GM23248 (cell line): ENCODE data around the gene POLR2B. TPM values are rescaled to one million over a fixed set of nuclear protein-coding genes. Genes with fewer than 3 reads are reported as not detected.

ENCODE experiments used
- DNase-seq: peaks from one replicate; pipeline ENCODE4 v3.0.0-alpha.2; 2015
- H2AFZ ChIP-seq: fragments of 200-600 bp; sonication (generic); 2 replicates; pipeline ENCODE4 v1.6.1; 2016; ENCODE audit warnings: antibody characterized with exemption
- H3F3A ChIP-seq: fragments of 200-600 bp; sonication (generic); 2 replicates; pipeline ENCODE4 v1.6.1; 2016; ENCODE audit warnings: mild to moderate bottlenecking, antibody characterized with exemption, mixed run types; ENCODE audit not compliant: insufficient read depth
- H3K27ac ChIP-seq: fragments of 200-600 bp; sonication (generic); 2 replicates; pipeline ENCODE4 v1.5.1; 2016; ENCODE audit warnings: mild to moderate bottlenecking
- H3K27me3 ChIP-seq: fragments of 200-600 bp; sonication (generic); replicated peaks from 2 replicates; pipeline ENCODE4 v1.6.1; 2016; ENCODE audit warnings: mild to moderate bottlenecking; ENCODE audit not compliant: insufficient read depth
- H3K36me3 ChIP-seq: fragments of 200-600 bp; sonication (generic); 2 replicates; pipeline ENCODE4 v1.6.1; 2016; ENCODE audit warnings: low read depth, mild to moderate bottlenecking
- H3K4me1 ChIP-seq: fragments of 200-600 bp; sonication (generic); 2 replicates; pipeline ENCODE4 v1.6.1; 2016; ENCODE audit warnings: mild to moderate bottlenecking; ENCODE audit not compliant: insufficient read depth
- H3K4me2 ChIP-seq: fragments of 200-600 bp; sonication (generic); one replicate; pipeline ENCODE4 v1.6.1; 2016; ENCODE audit warnings: mild to moderate bottlenecking; ENCODE audit not compliant: unreplicated experiment
- H3K4me3 ChIP-seq: fragments of 200-600 bp; sonication (generic); 2 replicates; pipeline ENCODE4 v1.5.1; 2016; ENCODE audit warnings: mild to moderate bottlenecking
- H3K79me2 ChIP-seq: fragments of 200-600 bp; sonication (generic); 2 replicates; pipeline ENCODE4 v1.6.1; 2016; ENCODE audit warnings: mild to moderate bottlenecking; ENCODE audit not compliant: insufficient read depth
- H3K9ac ChIP-seq: fragments of 200-600 bp; sonication (generic); 2 replicates; pipeline ENCODE4 v1.6.1; 2016; ENCODE audit warnings: mild to moderate bottlenecking
- H3K9me2 ChIP-seq: fragments of 200-600 bp; sonication (generic); 2 replicates; pipeline ENCODE4 v1.6.1; 2016; ENCODE audit warnings: mixed run types, mild to moderate bottlenecking, moderate library complexity; ENCODE audit not compliant: insufficient read depth
- H3K9me3 ChIP-seq: fragments of 200-600 bp; sonication (generic); one replicate; pipeline ENCODE4 v1.6.1; 2017; ENCODE audit warnings: low read depth
- H4K20me1 ChIP-seq: fragments of 200-600 bp; sonication (generic); 2 replicates; pipeline ENCODE4 v1.6.0; 2016; ENCODE audit not compliant: insufficient read depth
- EZH2 ChIP-seq: fragments of 200-600 bp; sonication (generic); IDR thresholded peaks from 2 replicates; pipeline ENCODE4 v1.6.1; 2018; ENCODE audit warnings: antibody characterized with exemption, mild to moderate bottlenecking; ENCODE audit not compliant: insufficient read depth, poor library complexity, severe bottlenecking
- EZH2phosphoT487 ChIP-seq: fragments of 200-600 bp; sonication (generic); IDR thresholded peaks from 2 replicates; pipeline ENCODE4 v1.6.1; 2018; ENCODE audit warnings: antibody characterized with exemption, moderate library complexity, mild to moderate bottlenecking, low read depth; ENCODE audit not compliant: insufficient read depth
- WGBS, 2 experiments: methylation state at CpG; one replicate each; pipeline ENCODE4 v1.1.6; 2015 to 2017; ENCODE audit warnings: low lambda C conversion rate in 2 of 2, low coverage in 1 of 2; ENCODE audit errors: missing lambda C conversion rate in 2 of 2; 5-methylcytosine and 5-hydroxymethylcytosine counted together
- in situ Hi-C: fragments of 300-500 bp; cut with MboI; formaldehyde crosslinking; loops from 2 replicates; pipeline ENCODE4 v1.15.0; 2020
- polyA plus RNA-seq: library from polyadenylated mRNA; unstranded; fragments of >200 nt; fragmentation: Nextera tagmentation; extraction: Ambion mirVana; gene quantifications from 2 replicates; pipeline ENCODE4 v1.2.1, GENCODE V29; 2016
- total RNA-seq: library from RNA; depleted of rRNA; stranded (reverse); fragments of >200 nt; shearing (Covaris generic); gene quantifications from 2 replicates; pipeline ENCODE4 v1.2.3, GENCODE V29; 2014

POLR2B gene
- total and polyA plus RNA-seq, 2 experiments from 2014 or later = 50.8 to 86.1 TPM

GRCh38 chr4:56977321-56978012, 1.2 kb upstream of the POLR2B start, which contains the start of gene NOA1:
TSS of gene NOA1 (minus strand) at chr4:56977606. CDS start at chr4:56977585, 21 bp downstream.
- peaks cover 11% of the 10 kb centered on the region; the same call in 1 of the 2 replicates for H4K20me1 ChIP-seq

GRCh38 chr4:56979421-56980072, 851 bp downstream of the POLR2B start:
- TF ChIP-seq EZH2phosphoT487 = no peak
- TF ChIP-seq EZH2 = no peak
- Histone ChIP-seq H3K9ac (peak overlapping the region; percentile 97), H3K9me3 (no peaks in the 10 kb centered on the region), H3F3A (peaks cover 9% of the 10 kb centered on the region; the same call in 1 of the 2 replicates), H3K36me3 (no peaks in the 10 kb centered on the region), H3K4me2 (peak overlapping the region; percentile 84), H2AFZ (peak overlapping the region; percentile 95), H3K27ac (peak overlapping the region; percentile 94), H3K27me3 (no peaks in the 10 kb centered on the region), H4K20me1 (peaks cover 11% of the 10 kb centered on the region; the same call in 1 of the 2 replicates), H3K4me1 (peaks cover 26% of the 10 kb centered on the region), H3K79me2 (peaks cover 84% of the 10 kb centered on the region), H3K9me2 (no peaks in the 10 kb centered on the region), H3K4me3 (peak overlapping the region; percentile 94)
- 2 to 4% methylated on average over 19 to 21 of the region's 21 CpGs for WGBS, 2 experiments
- DNase-seq = peak; percentile 69
- in situ Hi-C loops = no loop called here

More at GRCh38 chr4:56977321-56978012, 1.2 kb upstream of the POLR2B start, which contains the start of gene NOA1:
- Histone ChIP-seq H3K4me2 (peak within 1 kb of the TSS; percentile 84), H2AFZ (peak within 1 kb of the TSS; percentile 95), H3K9me2 (no peaks in the 10 kb centered on the region), H3K4me3 (peak within 1 kb of the TSS; percentile 94), H3K36me3 (peaks cover 18% of the 10 kb centered on the region), H3K27me3 (no peaks in the 10 kb centered on the region), H3F3A (peaks cover 9% of the 10 kb centered on the region; the same call in 1 of the 2 replicates), H3K79me2 (peaks cover 83% of the 10 kb centered on the region), H3K9ac (peak within 1 kb of the TSS; percentile 97), H3K27ac (peak within 1 kb of the TSS; percentile 94), H3K9me3 (no peaks in the 10 kb centered on the region), H3K4me1 (peaks cover 26% of the 10 kb centered on the region)
- DNase-seq = peak; percentile 99
- TF ChIP-seq EZH2phosphoT487 (no peak), EZH2 (no peak)
- in situ Hi-C loops = no loop called here
- 1 to 2% methylated on average over 51 of the region's 51 CpGs for WGBS, 2 experiments

DNA sequence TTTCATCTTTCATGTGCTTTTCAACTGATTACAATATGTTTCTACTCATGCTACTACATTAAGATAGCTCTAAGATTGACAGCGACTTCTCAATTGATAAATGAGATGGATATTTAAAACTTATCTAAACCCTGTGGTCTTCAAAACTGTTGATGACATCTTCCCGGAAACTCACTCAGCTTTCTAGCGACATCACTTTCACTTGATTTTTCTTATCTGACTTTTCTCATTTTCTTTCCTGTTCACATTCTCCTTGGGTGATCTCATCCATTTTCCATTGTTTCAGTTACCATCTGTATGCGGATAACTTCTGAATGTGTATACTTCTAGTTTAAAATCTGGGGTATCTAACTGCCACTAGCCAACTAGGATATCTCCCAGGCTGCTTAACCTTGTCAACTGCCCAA, 3.1 kb downstream of the POLR2B start:
- peak; percentile 55 for DNase-seq
- H2AFZ ChIP-seq = no peak overlapping the region
- in situ Hi-C loops = no loop called here
- no peaks in the 10 kb centered on the region for H3K9me3 ChIP-seq
- peak overlapping the region; percentile 42 for H3K27ac ChIP-seq
- TF ChIP-seq EZH2phosphoT487 (no peak), EZH2 (no peak)
- peaks cover 13% of the 10 kb centered on the region; the same call in 1 of the 2 replicates for H4K20me1 ChIP-seq
- peaks cover 8% of the 10 kb centered on the region; the same call in 1 of the 2 replicates for H3K36me3 ChIP-seq
- H3K27me3 ChIP-seq = no peaks in the 10 kb centered on the region
- peaks cover 9% of the 10 kb centered on the region; the same call in 1 of the 2 replicates for H3F3A ChIP-seq
- peak overlapping the region; percentile 84 for H3K4me2 ChIP-seq
- WGBS, 2 experiments = 62 to 65% methylated on average over 4 of the region's 4 CpGs
- H3K4me1 ChIP-seq = peaks cover 26% of the 10 kb centered on the region
- H3K79me2 ChIP-seq = peaks cover 84% of the 10 kb centered on the region
- peak overlapping the region; percentile 94 for H3K4me3 ChIP-seq
- H3K9ac ChIP-seq = 0 out of 2 replicates have a peak overlapping the region, but pooled peaks have one; percentile 14
- no peaks in the 10 kb centered on the region for H3K9me2 ChIP-seq

DNA sequence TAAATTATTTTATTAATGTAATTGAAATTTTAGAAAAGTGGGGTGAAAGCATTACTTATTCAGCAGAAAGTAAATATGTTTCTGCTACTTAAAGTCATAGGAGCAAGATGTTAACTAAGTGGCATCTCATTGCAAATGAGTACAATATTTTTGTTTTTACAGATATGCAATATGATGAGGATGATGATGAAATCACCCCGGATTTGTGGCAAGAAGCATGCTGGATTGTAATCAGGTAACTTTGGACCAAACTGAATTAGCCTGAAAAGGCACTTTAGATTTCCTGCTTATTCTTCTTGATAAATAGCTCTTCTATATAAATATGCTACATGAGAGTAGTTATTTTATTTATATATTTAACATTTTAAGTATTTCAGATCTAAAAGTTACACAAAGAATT, 7.5 kb downstream of the POLR2B start:
- no peak overlapping the region for H3K4me3 ChIP-seq
- peaks cover 12% of the 10 kb centered on the region for H3K4me1 ChIP-seq
- no peak for DNase-seq
- H3K9me2 ChIP-seq = no peaks in the 10 kb centered on the region
- no peak overlapping the region for H2AFZ ChIP-seq
- peaks cover 9% of the 10 kb centered on the region; the same call in 1 of the 2 replicates for H3F3A ChIP-seq
- no peak overlapping the region for H3K4me2 ChIP-seq
- in situ Hi-C loops = no loop called here
- H4K20me1 ChIP-seq = peaks cover 17% of the 10 kb centered on the region; the same call in 1 of the 2 replicates
- no peak overlapping the region for H3K9ac ChIP-seq
- WGBS, 2 experiments = 98 to 100% methylated on average over 1 of the region's 1 CpG
- no peak for TF ChIP-seq EZH2
- no peak for TF ChIP-seq EZH2phosphoT487
- H3K36me3 ChIP-seq = peaks cover 36% of the 10 kb centered on the region
- H3K27ac ChIP-seq = no peak overlapping the region
- H3K27me3 ChIP-seq = no peaks in the 10 kb centered on the region
- peaks cover 100% of the 10 kb centered on the region for H3K79me2 ChIP-seq
- H3K9me3 ChIP-seq = no peaks in the 10 kb centered on the region
